Measurements from ENCODE around the gene LEPROT. TPM values are rescaled to one million over a fixed set of nuclear protein-coding genes. Genes with fewer than 3 reads are reported as not detected.

LEPROT gene
- total and polyA plus RNA-seq, 8 donors: 16.9 to 45.5 (median 30.3) TPM

GRCh38 chr1:65469889-65470340, 49.4 kb downstream of the LEPROT start:
- Histone ChIP-seq H3K36me3 (no peaks in the 10 kb centered on the region), H3K27me3 (no peaks in the 10 kb centered on the region), H3K4me3 (no peak overlapping the region), H3K9me3 (no peaks in the 10 kb centered on the region), H3K4me1 (peaks cover 0 to 16% (median 9%) of the 10 kb centered on the region in 3 donors), H3K27ac (no peak overlapping the region)
- 68 to 71% methylated on average over 4 of the region's 4 CpGs for WGBS, 2 donors
- FAIRE-seq: no peak
- intact Hi-C loops (cut with DNase I): no loop called here
- TF ChIP-seq, protein P1, sequence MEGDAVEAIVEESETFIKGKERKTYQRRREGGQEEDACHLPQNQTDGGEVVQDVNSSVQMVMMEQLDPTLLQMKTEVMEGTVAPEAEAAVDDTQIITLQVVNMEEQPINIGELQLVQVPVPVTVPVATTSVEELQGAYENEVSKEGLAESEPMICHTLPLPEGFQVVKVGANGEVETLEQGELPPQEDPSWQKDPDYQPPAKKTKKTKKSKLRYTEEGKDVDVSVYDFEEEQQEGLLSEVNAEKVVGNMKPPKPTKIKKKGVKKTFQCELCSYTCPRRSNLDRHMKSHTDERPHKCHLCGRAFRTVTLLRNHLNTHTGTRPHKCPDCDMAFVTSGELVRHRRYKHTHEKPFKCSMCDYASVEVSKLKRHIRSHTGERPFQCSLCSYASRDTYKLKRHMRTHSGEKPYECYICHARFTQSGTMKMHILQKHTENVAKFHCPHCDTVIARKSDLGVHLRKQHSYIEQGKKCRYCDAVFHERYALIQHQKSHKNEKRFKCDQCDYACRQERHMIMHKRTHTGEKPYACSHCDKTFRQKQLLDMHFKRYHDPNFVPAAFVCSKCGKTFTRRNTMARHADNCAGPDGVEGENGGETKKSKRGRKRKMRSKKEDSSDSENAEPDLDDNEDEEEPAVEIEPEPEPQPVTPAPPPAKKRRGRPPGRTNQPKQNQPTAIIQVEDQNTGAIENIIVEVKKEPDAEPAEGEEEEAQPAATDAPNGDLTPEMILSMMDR (IDR thresholded peaks at IDR 0.05): no peak
- DNase-seq: no peak
- peak in 2 of 4 donors; percentile 11 to 57 for ATAC-seq

GRCh38 chr1:65470766-65471165, 50.3 kb downstream of the LEPROT start:
- no peak overlapping the region for H3K27ac ChIP-seq
- WGBS, 2 donors: 14 to 26% methylated on average over 1 of the region's 1 CpG
- ATAC-seq (no peak), FAIRE-seq (no peak), DNase-seq (no peak)
- peaks cover 0 to 16% (median 9%) of the 10 kb centered on the region in 3 donors for H3K4me1 ChIP-seq
- H3K27me3 ChIP-seq: no peaks in the 10 kb centered on the region
- TF ChIP-seq, protein P1 (IDR thresholded peaks at IDR 0.05): no peak
- no peak overlapping the region for H3K4me3 ChIP-seq
- H3K9me3 ChIP-seq: no peaks in the 10 kb centered on the region
- no peaks in the 10 kb centered on the region for H3K36me3 ChIP-seq
- intact Hi-C loops (cut with DNase I): no loop called here

GRCh38 chr1:65471213-65471833, 50.9 kb downstream of the LEPROT start:
- FAIRE-seq (no peak), ATAC-seq (peak; percentile 19 to 74 (median 44)), DNase-seq (no peak)
- H3K4me3 ChIP-seq: no peak overlapping the region
- no peaks in the 10 kb centered on the region for H3K9me3 ChIP-seq
- intact Hi-C loops (cut with DNase I): no loop called here
- peaks cover 0 to 16% (median 9%) of the 10 kb centered on the region in 3 donors for H3K4me1 ChIP-seq
- TF ChIP-seq, protein P1 (IDR thresholded peaks at IDR 0.05): no peak
- H3K27me3 ChIP-seq: no peaks in the 10 kb centered on the region
- no peaks in the 10 kb centered on the region for H3K36me3 ChIP-seq
- 8 to 14% methylated on average over 2 of the region's 2 CpGs for WGBS, 2 donors
- H3K27ac ChIP-seq: no peak overlapping the region

DNA sequence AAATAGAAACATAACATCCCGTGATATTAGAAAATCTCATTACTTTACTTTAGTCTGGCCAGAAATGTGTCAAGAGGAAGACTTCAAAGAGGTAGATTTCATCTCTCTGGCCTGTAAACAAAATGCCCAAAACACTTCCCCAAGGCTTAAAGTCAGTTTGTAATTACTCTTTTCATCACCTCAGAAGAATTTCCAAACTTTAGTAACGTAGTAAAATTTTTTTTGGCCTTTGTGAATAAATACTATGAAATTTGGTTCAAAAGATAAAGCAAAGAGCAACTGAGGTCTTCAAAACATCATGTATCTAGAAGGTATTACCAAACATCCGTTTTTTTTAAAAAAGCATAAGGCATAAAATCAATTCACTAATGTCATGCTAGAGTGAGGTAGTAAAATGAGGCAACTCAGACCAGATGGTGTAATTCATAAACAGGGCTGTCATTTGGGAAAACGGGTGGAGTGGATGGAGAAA, 51.4 kb downstream of the LEPROT start:
- Histone ChIP-seq H3K27ac (no peak overlapping the region), H3K36me3 (no peaks in the 10 kb centered on the region), H3K27me3 (no peaks in the 10 kb centered on the region), H3K4me1 (peaks cover 0 to 16% (median 9%) of the 10 kb centered on the region in 3 donors), H3K9me3 (no peaks in the 10 kb centered on the region), H3K4me3 (no peak overlapping the region)
- TF ChIP-seq, protein P1 (IDR thresholded peaks at IDR 0.05): no peak
- intact Hi-C loops (cut with DNase I): no loop called here
- FAIRE-seq (no peak), DNase-seq (no peak), ATAC-seq (peak in 1 of 4 donors; percentile 23)
- 62 to 75% methylated on average over 4 of the region's 4 CpGs for WGBS, 2 donors

DNA sequence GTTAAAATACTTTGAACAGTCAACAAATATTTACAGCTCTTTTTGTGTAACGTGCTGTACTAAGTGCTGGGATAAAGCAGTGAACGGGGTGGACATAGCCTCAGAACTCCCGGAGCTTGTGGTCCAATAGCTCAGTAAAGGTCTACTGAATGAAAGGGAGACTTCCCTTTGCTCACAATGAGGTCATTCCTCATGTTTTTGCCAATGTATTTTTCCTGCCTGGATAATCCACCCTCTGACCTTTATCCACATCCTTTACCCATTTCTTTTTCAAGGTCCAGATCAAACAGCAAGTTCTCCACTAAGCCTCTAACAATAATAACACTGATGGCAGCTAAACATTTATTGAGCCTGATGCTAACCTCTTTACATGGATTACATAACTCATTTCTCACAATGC, 55.9 kb downstream of the LEPROT start:
- Histone ChIP-seq H3K4me1 (peaks cover 0 to 6% (median 0%) of the 10 kb centered on the region in 3 donors), H3K27ac (no peak overlapping the region), H3K4me3 (no peak overlapping the region), H3K9me3 (no peaks in the 10 kb centered on the region), H3K27me3 (no peaks in the 10 kb centered on the region), H3K36me3 (no peaks in the 10 kb centered on the region)
- no peak for DNase-seq
- intact Hi-C loops (cut with DNase I): no loop called here
- no peak for FAIRE-seq
- ATAC-seq: no peak
- TF ChIP-seq, protein P1 (IDR thresholded peaks at IDR 0.05): no peak
- WGBS, 2 donors: 65 to 76% methylated on average over 3 of the region's 3 CpGs

Measured in pancreas (tissue), 10 donors.